Epithelial cell of proximal tubule (primary cell): Measurements from ENCODE around the gene CDC42EP3. TPM values are rescaled to one million over a fixed set of nuclear protein-coding genes. Genes with fewer than 3 reads are reported as not detected.

Source experiments
- DNase-seq: peaks from one replicate; pipeline ENCODE4 v3.0.0-alpha.2; 2011; ENCODE audit warnings: low read depth
- H3K4me3 ChIP-seq: 2 replicates; pipeline ENCODE4 v1.5.1; 2011; ENCODE audit warnings: low read depth, mild to moderate bottlenecking, low read length
- total RNA-seq: library from RNA; depleted of rRNA; stranded (reverse); fragments of >200 nt; gene quantifications from 2 replicates; pipeline ENCODE4 v1.2.3, GENCODE V29; 2015
- TF ChIP-seq, protein P1 (sequence below): conservative IDR thresholded peaks from 2 replicates; pipeline ENCODE4 v1.5.1; 2012; ENCODE audit warnings: low read depth, mild to moderate bottlenecking, low read length

CDC42EP3 gene, protein sequence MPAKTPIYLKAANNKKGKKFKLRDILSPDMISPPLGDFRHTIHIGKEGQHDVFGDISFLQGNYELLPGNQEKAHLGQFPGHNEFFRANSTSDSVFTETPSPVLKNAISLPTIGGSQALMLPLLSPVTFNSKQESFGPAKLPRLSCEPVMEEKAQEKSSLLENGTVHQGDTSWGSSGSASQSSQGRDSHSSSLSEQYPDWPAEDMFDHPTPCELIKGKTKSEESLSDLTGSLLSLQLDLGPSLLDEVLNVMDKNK
- 30.0 and 40.9 TPM in 2 replicates for total RNA-seq

DNA sequence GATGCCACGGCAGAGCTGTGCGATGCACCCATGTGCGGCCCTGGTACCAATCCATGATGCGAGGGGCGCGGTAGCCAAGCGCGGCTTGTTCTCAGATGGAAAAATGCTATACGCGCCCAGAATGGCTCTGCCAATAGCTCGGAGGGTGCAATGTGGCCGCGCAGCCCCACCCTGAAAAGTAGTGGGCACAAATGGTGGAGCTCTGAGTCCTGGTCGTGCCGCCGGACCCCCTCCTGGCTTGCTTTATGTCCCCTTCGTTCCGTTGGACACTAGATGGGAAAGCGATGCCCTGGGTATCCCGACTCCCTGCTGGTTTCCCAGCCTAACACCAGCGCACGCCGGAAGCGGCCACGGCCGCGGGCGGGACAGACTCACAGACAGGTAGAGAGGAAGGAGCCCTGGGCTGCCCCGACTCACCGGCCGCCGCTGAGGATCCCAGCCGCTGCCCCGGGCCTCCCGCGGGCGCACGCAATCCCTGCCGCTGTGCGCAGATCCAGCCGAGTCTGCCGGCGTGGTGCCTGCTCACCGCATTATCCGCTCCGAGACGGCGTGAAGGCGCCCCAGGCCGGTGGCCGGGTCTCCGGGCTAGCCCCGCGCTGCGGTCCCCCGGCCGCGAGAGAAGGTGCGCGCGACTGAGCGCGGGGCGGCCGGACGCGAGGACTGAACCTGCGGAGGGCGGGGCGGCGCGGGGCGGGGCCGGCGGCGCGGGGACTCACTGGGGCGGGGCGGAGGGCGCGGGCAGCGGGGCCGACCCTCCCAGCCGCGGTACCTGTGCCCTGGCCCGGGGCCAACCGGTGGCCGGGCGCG, at the start of gene CDC42EP3:
TSS of gene CDC42EP3 (minus strand) at position 634 of the 807 bp plus-strand sequence. CDS start 25,055 bp downstream, outside the sequence.
- DNase-seq: no peak
- TF ChIP-seq, protein P1, sequence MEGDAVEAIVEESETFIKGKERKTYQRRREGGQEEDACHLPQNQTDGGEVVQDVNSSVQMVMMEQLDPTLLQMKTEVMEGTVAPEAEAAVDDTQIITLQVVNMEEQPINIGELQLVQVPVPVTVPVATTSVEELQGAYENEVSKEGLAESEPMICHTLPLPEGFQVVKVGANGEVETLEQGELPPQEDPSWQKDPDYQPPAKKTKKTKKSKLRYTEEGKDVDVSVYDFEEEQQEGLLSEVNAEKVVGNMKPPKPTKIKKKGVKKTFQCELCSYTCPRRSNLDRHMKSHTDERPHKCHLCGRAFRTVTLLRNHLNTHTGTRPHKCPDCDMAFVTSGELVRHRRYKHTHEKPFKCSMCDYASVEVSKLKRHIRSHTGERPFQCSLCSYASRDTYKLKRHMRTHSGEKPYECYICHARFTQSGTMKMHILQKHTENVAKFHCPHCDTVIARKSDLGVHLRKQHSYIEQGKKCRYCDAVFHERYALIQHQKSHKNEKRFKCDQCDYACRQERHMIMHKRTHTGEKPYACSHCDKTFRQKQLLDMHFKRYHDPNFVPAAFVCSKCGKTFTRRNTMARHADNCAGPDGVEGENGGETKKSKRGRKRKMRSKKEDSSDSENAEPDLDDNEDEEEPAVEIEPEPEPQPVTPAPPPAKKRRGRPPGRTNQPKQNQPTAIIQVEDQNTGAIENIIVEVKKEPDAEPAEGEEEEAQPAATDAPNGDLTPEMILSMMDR: no peak
- H3K4me3 ChIP-seq: peak within 1 kb of the TSS; percentile 71

DNA sequence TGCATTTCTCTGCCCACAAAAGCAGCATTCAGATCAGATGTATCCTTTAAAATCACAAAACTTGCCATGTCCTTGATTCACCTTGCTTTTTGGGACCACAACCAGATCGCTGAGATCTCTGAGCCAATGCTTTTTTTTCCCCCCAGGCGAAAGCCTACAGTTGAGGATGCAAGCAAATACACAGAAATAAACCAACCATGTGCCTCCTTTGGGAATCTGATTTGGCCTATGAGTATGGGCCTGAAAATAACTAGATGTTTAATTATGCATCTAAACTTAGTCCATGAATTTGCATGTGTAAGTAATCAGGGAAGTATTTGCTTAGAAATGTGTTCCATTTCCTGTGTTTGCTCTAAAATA, 49.7 kb upstream of the CDC42EP3 start:
- H3K4me3 ChIP-seq: no peak overlapping the region
- DNase-seq: no peak
- TF ChIP-seq, protein P1: no peak

DNA sequence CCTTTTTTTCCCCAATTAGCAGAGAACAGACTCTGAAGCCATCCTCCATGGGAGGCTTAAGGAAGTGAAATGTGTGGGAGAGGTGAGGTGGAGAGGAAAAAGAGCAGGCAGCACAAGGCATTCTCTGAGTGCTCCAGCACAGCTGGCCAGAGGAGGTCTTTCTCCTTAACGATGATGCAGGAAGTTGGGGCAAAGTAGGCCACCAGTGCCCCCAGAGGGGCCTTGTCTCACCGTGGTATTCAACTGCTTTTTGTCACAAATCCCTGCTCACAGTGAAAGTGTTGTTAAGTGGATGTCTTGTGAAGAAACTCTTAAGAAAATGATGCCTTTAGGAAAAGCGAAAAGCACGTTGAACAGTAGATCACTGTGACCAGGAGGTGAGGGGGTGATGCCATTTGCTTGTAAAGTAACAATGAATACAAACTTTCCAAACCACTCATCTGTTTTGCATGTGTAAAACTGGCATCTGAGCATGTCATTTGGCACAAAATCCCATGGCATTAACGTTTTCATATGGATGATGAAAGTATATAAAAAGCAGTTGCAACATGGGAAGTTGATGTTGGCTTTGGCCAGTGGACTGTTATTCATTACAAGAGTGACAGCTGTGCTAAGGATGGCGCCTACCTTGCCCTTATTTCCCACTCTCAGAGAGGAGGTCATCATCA, 49.2 kb upstream of the CDC42EP3 start:
- DNase-seq: no peak
- TF ChIP-seq, protein P1: no peak

DNA sequence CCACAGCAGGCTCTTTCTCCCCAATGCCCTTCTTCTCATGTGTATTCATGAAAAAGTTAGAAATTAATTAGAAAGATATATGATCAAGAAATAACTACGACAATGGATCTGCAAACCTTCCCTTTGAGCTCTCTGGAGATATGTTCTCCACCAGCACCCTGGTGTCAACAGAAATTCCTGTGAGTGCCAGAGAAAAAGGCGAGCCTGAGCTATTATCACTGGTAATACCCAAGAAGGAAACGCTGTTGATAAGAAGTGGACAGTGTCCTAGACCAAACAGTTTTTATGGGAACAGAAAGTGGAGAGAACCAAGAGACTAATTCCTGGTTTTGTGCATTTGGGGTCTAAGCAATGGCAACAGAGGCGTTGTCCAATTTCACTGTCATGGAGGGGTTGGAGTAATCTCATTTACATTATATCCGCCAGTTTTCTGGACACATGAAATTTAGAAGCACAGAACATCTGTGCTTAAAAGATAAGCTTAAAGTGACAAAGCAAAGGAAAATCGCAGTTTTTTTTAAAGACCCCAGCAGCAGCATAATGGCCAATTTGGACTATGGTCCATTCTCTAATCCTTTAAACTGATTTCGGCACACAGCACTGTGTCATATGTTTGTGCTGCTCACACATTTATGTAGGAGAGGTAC, 47.2 kb upstream of the CDC42EP3 start:
- no peak for DNase-seq
- TF ChIP-seq, protein P1: no peak
- H3K4me3 ChIP-seq: no peak overlapping the region

More for the DNA sequence above, 49.2 kb upstream of the CDC42EP3 start:
- H3K4me3 ChIP-seq: no peak overlapping the region

DNA sequence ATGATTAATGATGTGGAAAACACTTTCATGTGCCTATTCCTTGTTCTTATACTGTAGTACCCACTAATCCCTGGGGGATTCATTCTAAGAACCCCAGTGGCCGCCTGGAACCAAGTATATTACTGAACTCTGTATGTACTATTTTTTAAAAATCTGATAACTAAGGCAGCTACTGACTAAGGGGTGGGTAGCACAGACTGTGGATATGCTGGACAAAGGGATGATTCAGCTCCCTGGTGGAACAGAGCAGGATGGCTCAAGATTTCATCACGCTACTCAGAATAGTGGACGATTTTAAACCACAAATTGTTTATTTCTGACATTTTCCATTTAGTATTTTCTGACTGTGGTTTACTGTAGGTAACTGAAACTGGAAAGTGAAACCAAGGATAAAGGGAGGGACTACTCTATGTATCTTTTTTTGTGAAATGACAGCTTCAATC, 41.8 kb upstream of the CDC42EP3 start:
- no peak overlapping the region for H3K4me3 ChIP-seq
- no peak for DNase-seq
- TF ChIP-seq, protein P1: no peak

DNA sequence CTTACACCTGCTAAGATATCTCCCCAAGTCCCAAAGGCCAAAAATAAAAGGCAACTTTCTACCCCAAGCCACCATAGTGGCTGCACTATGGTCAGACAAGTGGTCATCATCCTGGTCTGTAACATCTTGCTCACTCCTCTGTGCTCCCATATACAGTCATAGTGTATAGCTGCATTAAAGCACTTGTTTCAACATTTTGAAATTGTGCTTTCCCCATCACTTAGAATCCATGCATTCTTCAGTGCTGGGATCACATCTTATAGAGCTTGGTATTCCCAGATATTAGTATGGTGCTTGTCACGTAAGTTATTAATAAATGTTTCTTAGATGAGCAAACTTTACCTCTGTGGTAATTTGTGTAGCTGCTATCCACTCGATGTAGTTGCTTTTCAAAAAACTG, 40.4 kb upstream of the CDC42EP3 start:
- H3K4me3 ChIP-seq: no peak overlapping the region
- no peak for DNase-seq
- TF ChIP-seq, protein P1: no peak
